GM12865 (cell line): ENCODE results near the gene GTF3C1.

Source experiments
- DNase-seq: peaks from one replicate; pipeline ENCODE4 v3.0.0; 2010; ENCODE audit warnings: low read depth
- H3K4me3 ChIP-seq: 2 replicates; pipeline ENCODE4 v1.5.1; 2011; ENCODE audit warnings: mild to moderate bottlenecking, low read depth, low read length, control low read depth
- CTCF ChIP-seq: IDR thresholded peaks from 2 replicates; pipeline ENCODE4 v1.5.1; 2011; ENCODE audit warnings: low read length, control low read depth, low read depth, inconsistent platforms; ENCODE audit not compliant: insufficient read depth; ENCODE audit errors: missing control alignments

The GTF3C1 gene

GRCh38 chr16:27549464-27549745 lies 308 bp downstream of the GTF3C1 start:
- no peak for TF ChIP-seq CTCF
- H3K4me3 ChIP-seq: peak overlapping the region; percentile 60
- DNase-seq: no peak

- no peak for DNase-seq
- TF ChIP-seq CTCF: no peak
- H3K4me3 ChIP-seq: no peak overlapping the region
Observed at GRCh38 chr16:27547851-27548250, 1.9 kb downstream of the GTF3C1 start.

- H3K4me3 ChIP-seq: no peak overlapping the region
- DNase-seq: peak; percentile 30
- TF ChIP-seq CTCF: no peak
Observed at GRCh38 chr16:27547134-27547533, 2.6 kb downstream of the GTF3C1 start.

- no peak for TF ChIP-seq CTCF
- H3K4me3 ChIP-seq: no peak overlapping the region
- DNase-seq: no peak
Observed at GRCh38 chr16:27544671-27545070, 5.0 kb downstream of the GTF3C1 start.

GRCh38 chr16:27543801-27544200 lies 5.9 kb downstream of the GTF3C1 start:
- H3K4me3 ChIP-seq: no peak overlapping the region
- DNase-seq: no peak
- TF ChIP-seq CTCF: no peak

GRCh38 chr16:27539636-27540035 lies 10.1 kb downstream of the GTF3C1 start:
- no peak for TF ChIP-seq CTCF
- DNase-seq: no peak
- no peak overlapping the region for H3K4me3 ChIP-seq

- H3K4me3 ChIP-seq: no peak overlapping the region
- peak; percentile 35 for DNase-seq
- no peak for TF ChIP-seq CTCF
Observed at GRCh38 chr16:27539120-27539519, 10.6 kb downstream of the GTF3C1 start.
